Fibroblast of villous mesenchyme (primary cell): ENCODE data around the gene UBE2D4. TPM values are rescaled to one million over a fixed set of nuclear protein-coding genes. Genes with fewer than 3 reads are reported as not detected.

Experiments used
- DNase-seq: peaks from one replicate; pipeline ENCODE4 v3.0.0-alpha.2; 2010; ENCODE audit warnings: low read depth
- H3K4me3 ChIP-seq: 2 replicates; pipeline ENCODE4 v1.5.1; 2011; ENCODE audit warnings: low read depth, mild to moderate bottlenecking, low read length
- CTCF ChIP-seq: IDR thresholded peaks from 2 replicates; pipeline ENCODE4 v1.5.1; 2012; ENCODE audit warnings: low read depth, mild to moderate bottlenecking, low read length; ENCODE audit not compliant: insufficient read depth
- total RNA-seq: library from RNA; depleted of rRNA; stranded (reverse); fragments of >200 nt; gene quantifications from 2 replicates; pipeline ENCODE4 v1.2.3, GENCODE V29; 2012

Gene UBE2D4
- total RNA-seq, 1 donor = 11.7 TPM

GRCh38 chr7:43915907-43916306, 10.3 kb upstream of the UBE2D4 start:
- H3K4me3 ChIP-seq = no peak overlapping the region
- DNase-seq = no peak

DNA sequence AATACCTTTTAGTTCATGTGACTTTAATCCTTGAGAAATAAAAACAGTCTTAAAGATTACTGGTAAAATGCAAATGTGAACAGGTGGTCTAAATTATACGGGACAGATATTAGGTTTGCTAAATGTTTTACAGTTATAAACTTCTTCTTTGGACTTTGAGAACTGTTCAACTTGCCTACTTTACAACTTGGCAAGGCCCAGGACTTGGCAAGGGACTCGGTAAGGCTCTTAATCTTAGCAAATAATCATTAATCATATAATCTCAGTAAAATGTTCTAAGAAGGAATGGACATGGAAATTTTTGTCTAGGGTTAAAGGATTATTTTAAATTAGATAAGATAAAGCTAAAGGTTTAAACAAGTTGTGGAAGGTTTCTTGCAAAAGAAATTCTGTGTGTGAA, 4.8 kb upstream of the UBE2D4 start:
- no peak for TF ChIP-seq CTCF
- no peak for DNase-seq

More at GRCh38 chr7:43915907-43916306, 10.3 kb upstream of the UBE2D4 start:
- TF ChIP-seq CTCF = no peak

DNA sequence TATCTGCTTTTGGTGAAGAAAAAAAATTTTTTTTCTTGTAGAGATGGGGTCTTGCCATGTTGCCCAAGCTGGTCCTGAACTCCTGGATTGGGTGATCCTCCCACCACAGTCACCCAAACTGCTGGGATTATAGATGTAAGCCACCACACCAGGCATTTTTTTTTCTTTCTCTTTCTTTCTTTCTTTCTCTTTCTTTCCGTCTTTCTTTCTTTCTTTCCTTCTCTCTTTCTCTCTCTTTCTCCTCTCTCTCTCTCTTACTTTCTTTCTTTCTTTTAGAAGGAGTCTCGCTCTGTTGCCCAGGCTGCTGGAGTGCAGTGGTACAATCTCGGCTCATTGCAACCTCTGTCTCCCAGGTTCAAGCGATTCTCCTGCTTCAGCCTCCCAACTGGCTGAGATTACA, 3.5 kb upstream of the UBE2D4 start:
- TF ChIP-seq CTCF = no peak
- no peak for DNase-seq

More for the DNA sequence above, 4.8 kb upstream of the UBE2D4 start:
- no peak overlapping the region for H3K4me3 ChIP-seq

DNA sequence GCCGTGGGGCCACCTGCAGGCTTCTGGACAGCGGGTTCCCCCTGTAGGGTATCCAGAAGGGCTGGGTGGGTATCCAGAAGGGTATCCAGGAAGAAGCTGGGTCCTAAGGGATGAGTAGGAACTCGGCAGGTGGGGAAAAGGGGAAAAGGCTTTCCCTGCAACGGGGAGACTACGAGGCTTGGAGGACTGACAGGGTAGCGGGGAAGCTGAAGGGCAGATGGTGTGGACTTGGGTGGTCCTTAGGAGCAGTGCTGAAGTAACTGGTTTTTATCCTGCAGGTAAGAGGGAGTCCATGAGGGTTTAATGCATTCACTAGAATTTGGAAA, 525 bp downstream of the UBE2D4 start:
- TF ChIP-seq CTCF = no peak
- DNase-seq = no peak

More for the DNA sequence above, 3.5 kb upstream of the UBE2D4 start:
- no peak overlapping the region for H3K4me3 ChIP-seq

GRCh38 chr7:43927810-43928209, 1.6 kb downstream of the UBE2D4 start:
- H3K4me3 ChIP-seq = no peak overlapping the region
- no peak for TF ChIP-seq CTCF
- DNase-seq = no peak

More for the DNA sequence above, 525 bp downstream of the UBE2D4 start:
- peak overlapping the region; percentile 70 for H3K4me3 ChIP-seq

DNA sequence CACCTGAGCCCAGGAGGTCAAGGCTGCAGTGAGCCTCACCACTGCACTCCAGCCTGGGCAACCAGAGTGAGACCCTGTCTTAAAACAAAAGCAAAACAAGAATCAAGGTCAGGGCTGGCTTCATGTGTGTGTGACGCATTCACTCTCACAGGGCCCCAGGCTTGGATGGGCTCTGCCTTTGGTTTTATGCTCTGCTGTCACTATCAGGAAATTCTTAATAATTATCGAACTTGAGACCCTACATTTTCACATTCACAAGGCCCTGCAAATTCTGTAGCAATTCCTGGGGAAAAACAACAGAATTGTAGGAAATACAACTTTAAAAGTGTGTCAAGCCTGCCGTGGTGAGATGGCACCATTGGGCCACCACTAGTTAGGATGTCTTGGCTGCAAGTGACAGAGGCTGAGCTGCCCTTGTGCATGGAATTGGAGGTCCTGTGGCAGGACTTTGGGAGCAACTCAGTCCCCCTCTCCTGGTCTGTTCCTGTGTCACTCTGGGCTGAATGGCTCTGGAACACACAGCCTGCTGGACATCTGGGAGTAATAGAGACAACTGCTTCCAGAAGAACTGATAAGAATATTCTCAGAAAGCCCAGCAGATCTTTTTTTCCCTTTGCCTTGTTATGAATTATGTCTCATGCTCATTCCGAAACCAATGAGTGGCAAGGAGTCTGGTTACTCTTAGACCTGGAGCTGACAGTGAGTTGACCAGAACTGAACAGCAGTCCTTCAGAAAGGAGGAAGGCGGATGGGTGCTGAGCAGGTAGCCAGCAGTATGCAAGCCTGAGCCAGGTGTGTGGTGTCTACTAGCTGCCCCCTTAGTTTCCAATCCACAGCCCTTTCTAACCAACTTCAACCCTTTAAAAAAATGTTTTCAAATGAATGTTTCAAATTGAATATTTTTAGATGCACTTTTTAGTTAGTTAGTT, 3.6 kb downstream of the UBE2D4 start:
- no peak for DNase-seq
- H3K4me3 ChIP-seq = no peak overlapping the region
- TF ChIP-seq CTCF = no peak

GRCh38 chr7:43931346-43931745, 5.1 kb downstream of the UBE2D4 start:
- no peak for DNase-seq
- H3K4me3 ChIP-seq = no peak overlapping the region
- no peak for TF ChIP-seq CTCF
